Cerebellar nuclear complex (tissue), 1 donor: ENCODE results near the gene TOP2A.

ENCODE experiments used
- DNase-seq, 2 experiments: peaks; one replicate each; lab custom pipeline; 2025; lab: John Stamatoyannopoulos, UW

TOP2A gene, protein sequence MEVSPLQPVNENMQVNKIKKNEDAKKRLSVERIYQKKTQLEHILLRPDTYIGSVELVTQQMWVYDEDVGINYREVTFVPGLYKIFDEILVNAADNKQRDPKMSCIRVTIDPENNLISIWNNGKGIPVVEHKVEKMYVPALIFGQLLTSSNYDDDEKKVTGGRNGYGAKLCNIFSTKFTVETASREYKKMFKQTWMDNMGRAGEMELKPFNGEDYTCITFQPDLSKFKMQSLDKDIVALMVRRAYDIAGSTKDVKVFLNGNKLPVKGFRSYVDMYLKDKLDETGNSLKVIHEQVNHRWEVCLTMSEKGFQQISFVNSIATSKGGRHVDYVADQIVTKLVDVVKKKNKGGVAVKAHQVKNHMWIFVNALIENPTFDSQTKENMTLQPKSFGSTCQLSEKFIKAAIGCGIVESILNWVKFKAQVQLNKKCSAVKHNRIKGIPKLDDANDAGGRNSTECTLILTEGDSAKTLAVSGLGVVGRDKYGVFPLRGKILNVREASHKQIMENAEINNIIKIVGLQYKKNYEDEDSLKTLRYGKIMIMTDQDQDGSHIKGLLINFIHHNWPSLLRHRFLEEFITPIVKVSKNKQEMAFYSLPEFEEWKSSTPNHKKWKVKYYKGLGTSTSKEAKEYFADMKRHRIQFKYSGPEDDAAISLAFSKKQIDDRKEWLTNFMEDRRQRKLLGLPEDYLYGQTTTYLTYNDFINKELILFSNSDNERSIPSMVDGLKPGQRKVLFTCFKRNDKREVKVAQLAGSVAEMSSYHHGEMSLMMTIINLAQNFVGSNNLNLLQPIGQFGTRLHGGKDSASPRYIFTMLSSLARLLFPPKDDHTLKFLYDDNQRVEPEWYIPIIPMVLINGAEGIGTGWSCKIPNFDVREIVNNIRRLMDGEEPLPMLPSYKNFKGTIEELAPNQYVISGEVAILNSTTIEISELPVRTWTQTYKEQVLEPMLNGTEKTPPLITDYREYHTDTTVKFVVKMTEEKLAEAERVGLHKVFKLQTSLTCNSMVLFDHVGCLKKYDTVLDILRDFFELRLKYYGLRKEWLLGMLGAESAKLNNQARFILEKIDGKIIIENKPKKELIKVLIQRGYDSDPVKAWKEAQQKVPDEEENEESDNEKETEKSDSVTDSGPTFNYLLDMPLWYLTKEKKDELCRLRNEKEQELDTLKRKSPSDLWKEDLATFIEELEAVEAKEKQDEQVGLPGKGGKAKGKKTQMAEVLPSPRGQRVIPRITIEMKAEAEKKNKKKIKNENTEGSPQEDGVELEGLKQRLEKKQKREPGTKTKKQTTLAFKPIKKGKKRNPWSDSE (N-terminal part only)

GRCh38 chr17:40417609-40418427 is at the start of gene TOP2A:
TOP2A (minus strand) TSS chr17:40417896; CDS start chr17:40417791, 105 bp downstream.
- peak; percentile 82 to 98 for DNase-seq

DNA sequence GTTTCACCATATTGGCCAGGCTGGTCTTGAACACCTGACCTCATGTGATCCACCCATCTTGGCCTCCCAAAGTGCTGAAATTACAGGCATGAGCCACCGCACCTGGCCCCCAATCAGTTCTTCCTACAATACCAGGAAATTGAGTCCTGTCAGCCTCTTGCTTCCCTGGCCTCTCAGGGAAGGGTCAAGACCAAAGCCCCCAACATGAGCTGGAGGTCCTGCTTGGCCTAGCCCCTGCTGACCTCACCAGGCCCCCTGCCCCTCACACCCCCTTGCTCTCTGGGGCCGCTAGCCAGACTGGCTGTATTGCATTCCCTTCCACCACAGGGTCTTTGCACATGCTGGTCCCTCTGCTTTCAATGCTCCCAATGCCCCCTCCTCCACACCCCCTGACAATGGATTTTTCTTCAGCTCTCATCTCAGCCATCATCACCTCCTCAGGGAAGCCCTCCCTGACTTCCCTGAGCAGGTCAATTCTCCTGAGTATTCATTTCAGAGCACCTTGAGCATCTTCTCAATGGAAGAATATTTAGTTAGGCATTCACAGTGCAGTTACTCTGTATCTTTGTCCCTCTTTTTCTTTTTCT is 49.7 kb upstream of the TOP2A start:
- no peak for DNase-seq

GRCh38 chr17:40466298-40466971 is 48.7 kb upstream of the TOP2A start:
- no peak for DNase-seq

- no peak for DNase-seq
Measured at GRCh38 chr17:40464392-40464855, 46.7 kb upstream of the TOP2A start.

GRCh38 chr17:40463122-40463550 is 45.4 kb upstream of the TOP2A start:
- DNase-seq = no peak

- no peak for DNase-seq
Measured at GRCh38 chr17:40462343-40463121, 44.8 kb upstream of the TOP2A start.

DNA sequence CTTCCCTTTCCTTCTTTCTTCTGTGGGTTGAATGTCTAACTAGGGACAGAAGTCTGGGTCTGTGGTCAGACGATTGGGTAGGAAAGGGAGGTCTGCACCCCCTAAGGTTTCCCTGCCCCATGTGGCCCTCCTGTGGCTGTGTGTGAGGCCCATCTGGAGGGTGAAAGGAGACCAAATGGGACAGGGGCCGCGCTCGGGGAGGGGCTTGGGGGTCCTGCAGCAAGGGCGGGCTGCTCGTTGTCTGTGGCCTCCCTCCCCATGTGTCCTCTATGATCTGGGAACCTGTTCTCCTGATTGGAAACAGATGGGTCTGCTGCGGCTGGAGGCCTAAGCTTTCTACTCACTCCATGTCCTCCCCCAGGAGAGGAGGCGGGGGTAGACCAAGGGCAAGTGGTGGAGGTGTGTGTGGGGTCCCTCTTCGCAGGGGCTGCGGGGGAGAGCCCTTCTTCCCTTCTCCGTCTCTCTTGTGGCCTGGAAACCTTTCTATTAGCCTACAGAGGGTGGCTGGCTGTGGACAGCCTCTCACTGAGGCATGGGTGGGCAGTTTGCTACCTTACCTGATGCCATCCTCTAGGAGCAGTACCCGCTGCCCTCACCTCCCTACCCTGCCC is 44.1 kb upstream of the TOP2A start:
- DNase-seq = no peak

DNA sequence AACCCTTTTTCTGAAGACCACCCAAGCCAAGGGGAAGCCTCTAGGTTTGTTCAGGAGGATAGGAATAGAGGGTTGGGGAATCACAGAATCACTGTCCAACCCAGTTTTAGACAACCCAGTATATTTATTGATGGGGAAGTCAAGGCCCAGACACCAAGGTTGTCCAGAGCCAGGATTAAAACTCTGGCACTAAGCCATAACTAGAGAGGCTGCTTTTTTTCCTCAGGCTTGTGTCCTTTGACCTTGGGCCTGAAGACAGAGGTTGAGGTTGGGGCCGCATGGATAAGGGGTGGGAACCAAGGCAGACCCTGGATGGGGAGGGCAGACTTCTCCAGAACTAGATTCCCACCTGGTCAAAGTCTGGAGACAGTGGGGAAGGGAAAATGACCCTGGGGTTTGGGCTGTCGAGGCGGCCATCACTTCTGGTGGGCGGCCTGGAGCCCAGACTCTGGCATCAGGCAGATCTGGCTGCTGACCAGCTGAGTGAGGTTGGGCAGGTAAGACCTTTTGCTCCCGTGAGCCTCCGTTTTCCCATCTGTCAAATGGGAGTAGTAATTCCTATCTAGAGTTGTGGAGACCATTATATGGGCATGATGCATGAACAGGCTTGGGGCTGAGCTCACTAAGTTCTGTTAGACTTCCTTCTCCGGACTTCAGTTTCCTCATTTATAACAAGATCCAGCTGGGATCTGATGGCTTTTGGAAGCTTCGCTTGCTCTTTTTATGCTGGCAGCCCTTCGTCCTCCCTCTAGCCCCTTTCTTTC is 43.5 kb upstream of the TOP2A start:
- DNase-seq = no peak

DNA sequence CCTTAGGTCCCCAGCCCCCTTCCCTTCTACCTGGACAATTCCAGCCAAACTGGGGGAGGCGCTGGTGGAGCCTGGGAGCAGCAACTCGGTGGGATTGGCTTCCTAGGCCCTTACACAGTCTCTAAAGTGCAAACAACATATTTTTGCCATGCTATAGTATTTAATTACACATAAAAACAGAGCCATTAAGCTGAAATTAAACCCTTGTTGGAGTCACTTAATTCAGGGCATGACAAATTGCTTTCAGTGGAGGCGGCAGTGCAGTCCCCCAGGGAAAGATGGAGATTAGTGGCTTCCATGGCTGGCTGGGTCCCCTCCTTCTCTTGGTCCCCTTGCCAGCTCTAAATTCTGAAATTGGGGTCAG is 42.9 kb upstream of the TOP2A start:
- DNase-seq = no peak

- no peak for DNase-seq
Measured at GRCh38 chr17:40459636-40460603, 42.2 kb upstream of the TOP2A start.

DNA sequence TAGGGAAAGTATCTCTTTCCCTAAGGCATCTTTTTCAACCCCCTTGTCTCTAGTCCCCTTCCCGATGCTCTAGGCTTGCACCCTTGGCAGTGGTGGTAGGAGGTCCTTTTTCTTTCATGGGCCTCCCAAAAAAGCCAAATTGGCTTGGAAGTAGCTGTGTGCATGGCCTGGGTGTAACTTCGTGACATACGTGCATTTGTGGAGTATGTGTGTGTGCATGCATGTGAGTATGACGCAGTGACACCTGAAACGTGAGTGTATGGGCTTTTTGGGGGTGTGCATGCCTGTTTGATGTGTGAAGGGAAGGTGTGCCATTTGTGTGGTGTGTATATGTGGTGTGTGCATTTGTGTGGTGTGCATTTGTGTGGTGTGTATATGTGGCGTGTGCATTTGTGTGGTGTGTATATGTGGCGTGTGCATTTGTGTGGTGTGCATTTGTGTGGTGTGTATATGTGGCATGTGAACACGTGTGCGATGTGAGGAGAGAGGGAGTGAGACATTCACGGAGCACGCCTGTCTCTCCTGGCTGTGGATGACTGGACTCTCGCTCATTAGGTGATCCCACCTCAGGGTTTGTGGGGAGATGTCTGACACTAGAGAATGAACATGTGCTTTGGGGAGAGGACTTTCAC is 41.3 kb upstream of the TOP2A start:
- DNase-seq = no peak

DNA sequence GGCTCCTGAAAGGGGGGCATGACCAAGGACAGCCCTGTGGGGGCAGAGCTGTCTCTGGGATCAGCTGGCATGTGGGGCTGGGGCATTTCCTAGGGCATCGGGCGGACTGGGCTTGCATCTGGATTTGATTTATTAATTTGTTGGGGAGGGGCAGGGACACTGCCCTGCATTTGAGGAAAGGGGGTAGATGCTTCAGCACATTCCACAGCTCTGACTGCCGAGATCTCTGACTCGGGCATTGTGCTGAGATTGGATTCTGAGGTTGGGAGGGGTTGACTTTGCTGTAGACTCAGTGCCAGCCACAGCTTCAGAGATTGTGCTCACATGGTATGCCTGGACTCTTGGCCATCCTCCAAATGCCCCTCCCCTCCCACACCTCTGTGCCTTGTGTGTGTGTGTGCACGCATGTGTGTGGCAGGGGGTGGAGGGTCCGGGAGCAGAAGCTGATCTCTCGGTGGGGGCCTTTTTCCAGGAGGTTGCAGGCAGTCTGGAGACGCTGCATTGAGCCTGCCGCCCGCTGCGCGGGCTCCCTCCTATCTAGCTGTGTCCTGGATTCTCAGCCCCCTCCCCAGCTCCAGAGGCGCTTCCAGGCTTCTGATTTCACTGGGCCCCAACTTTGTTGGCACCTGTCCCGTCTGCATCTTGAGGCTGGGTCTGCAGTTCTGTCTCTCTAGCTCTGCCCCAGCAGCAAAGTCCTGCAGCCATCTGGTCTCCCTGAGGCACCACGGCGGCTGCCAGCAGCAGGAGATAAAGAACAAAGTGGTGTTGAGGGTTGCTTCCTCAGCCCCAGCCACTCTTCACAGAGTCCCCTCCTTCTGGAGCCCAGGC is 40.5 kb upstream of the TOP2A start:
- DNase-seq = no peak

- DNase-seq = no peak
Measured at GRCh38 chr17:40457369-40457768, 39.7 kb upstream of the TOP2A start.

DNA sequence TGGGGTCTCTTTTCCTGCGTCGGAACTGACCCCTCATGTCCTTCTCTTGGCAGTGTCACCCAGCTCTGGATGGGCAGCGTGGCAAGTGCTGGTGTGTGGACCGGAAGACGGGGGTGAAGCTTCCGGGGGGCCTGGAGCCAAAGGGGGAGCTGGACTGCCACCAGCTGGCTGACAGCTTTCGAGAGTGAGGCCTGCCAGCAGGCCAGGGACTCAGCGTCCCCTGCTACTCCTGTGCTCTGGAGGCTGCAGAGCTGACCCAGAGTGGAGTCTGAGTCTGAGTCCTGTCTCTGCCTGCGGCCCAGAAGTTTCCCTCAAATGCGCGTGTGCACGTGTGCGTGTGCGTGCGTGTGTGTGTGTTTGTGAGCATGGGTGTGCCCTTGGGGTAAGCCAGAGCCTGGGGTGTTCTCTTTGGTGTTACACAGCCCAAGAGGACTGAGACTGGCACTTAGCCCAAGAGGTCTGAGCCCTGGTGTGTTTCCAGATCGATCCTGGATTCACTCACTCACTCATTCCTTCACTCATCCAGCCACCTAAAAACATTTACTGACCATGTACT is 38.8 kb upstream of the TOP2A start:
- DNase-seq = no peak

DNA sequence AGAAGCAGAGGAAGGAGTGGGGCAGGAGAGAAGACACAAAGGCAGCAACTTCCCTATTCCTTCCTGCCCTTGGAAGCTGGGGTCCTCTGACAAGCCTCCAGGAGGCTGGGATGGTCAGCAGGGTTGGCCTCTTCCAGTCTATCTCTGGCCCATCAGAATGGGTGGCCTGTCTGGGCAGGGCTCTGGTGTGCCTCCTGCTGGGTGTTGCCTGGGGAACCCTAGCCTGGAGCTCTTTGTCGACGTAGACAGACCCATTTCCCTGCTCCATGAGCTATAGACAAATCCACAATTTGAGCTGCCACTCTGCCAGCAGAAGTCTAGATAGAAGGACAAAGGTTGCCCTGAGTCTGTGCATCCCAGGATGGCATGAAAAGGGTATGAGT is 36.9 kb upstream of the TOP2A start:
- DNase-seq = no peak
